ENCODE results near the gene ACAT1. TPM values are rescaled to one million over a fixed set of nuclear protein-coding genes. Genes with fewer than 3 reads are reported as not detected.

ACAT1 gene
- polyA plus RNA-seq, 1 donor (not counting 4 experiments of a cell fraction or from before 2014, with no cell fraction given), result 106 TPM

- TF ChIP-seq CTCF (optimal IDR thresholded peaks at IDR 0.05 in 1 of 3, IDR thresholded peaks at IDR 0.05 in 1 of 3, conservative IDR thresholded peaks at IDR 0.05 in 1 of 3; ENCODE audit: extremely low read depth in 1 of 3, insufficient read depth in 2 of 3, low read length in 3 of 3) (no peak), EZH2 (IDR thresholded peaks at IDR 0.05; ENCODE audit: low read length) (no peak)
- Histone ChIP-seq H3K9me1 (ENCODE audit: control insufficient read depth, extremely low read depth, insufficient read depth, low read length) (no peaks in the 10 kb centered on the region), H3K27ac (ENCODE audit: control insufficient read depth, insufficient read depth, low read length) (no peak overlapping the region), H3K36me3 (ENCODE audit: control insufficient read depth in 2 of 2, extremely low read depth in 1 of 2, insufficient read depth in 2 of 2, low read length in 2 of 2) (peaks cover 9 to 10% of the 10 kb centered on the region in 2 experiments), H3K9me3 (ENCODE audit: control insufficient read depth, low read depth, low read length) (no peaks in the 10 kb centered on the region), H3K9ac (ENCODE audit: control insufficient read depth, extremely low read depth, insufficient read depth, low read length) (no peak overlapping the region), H3K4me1 (ENCODE audit: control insufficient read depth, extremely low read depth, insufficient read depth, low read length) (no peaks in the 10 kb centered on the region), H3K4me2 (ENCODE audit: control insufficient read depth, extremely low read depth, insufficient read depth, low read depth, low read length) (no peak overlapping the region), H3K27me3 (ENCODE audit: control insufficient read depth, extremely low read depth, insufficient read depth, low read length) (no peaks in the 10 kb centered on the region), H3K79me2 (ENCODE audit: control insufficient read depth, insufficient read depth, low read length) (no peaks in the 10 kb centered on the region), H2AFZ (ENCODE audit: control insufficient read depth, low read length) (no peak overlapping the region), H4K20me1 (ENCODE audit: control insufficient read depth, extremely low read depth, insufficient read depth, low read length) (no peaks in the 10 kb centered on the region), H3K4me3 (ENCODE audit: control insufficient read depth in 2 of 3, extremely low read depth in 1 of 3, insufficient read depth in 2 of 3, low read depth in 1 of 3, low read length in 3 of 3) (no peak overlapping the region)
- dilution Hi-C loops (cut with MboI; ENCODE audit: extremely low pct_ligation_motif_present, low sequenced_read_pairs), result no loop called here
- FAIRE-seq, result no peak
- no peak for DNase-seq (ENCODE audit: low read depth, low spot score)
Measured at GRCh38 chr11:108101090-108101775, 20.1 kb upstream of the ACAT1 start.

GRCh38 chr11:108111126-108111525, 10.2 kb upstream of the ACAT1 start:
- Histone ChIP-seq H3K79me2 (ENCODE audit: control insufficient read depth, insufficient read depth, low read length) (no peaks in the 10 kb centered on the region), H3K4me3 (ENCODE audit: control insufficient read depth in 2 of 3, extremely low read depth in 1 of 3, insufficient read depth in 2 of 3, low read depth in 1 of 3, low read length in 3 of 3) (no peak overlapping the region), H3K4me1 (ENCODE audit: control insufficient read depth, extremely low read depth, insufficient read depth, low read length) (no peaks in the 10 kb centered on the region), H3K9me3 (ENCODE audit: control insufficient read depth, low read depth, low read length) (no peaks in the 10 kb centered on the region), H3K9me1 (ENCODE audit: control insufficient read depth, extremely low read depth, insufficient read depth, low read length) (no peaks in the 10 kb centered on the region), H2AFZ (ENCODE audit: control insufficient read depth, low read length) (no peak overlapping the region), H3K4me2 (ENCODE audit: control insufficient read depth, extremely low read depth, insufficient read depth, low read depth, low read length) (no peak overlapping the region), H4K20me1 (ENCODE audit: control insufficient read depth, extremely low read depth, insufficient read depth, low read length) (no peaks in the 10 kb centered on the region), H3K27ac (ENCODE audit: control insufficient read depth, insufficient read depth, low read length) (no peak overlapping the region), H3K9ac (ENCODE audit: control insufficient read depth, extremely low read depth, insufficient read depth, low read length) (no peak overlapping the region), H3K27me3 (ENCODE audit: control insufficient read depth, extremely low read depth, insufficient read depth, low read length) (no peaks in the 10 kb centered on the region), H3K36me3 (ENCODE audit: control insufficient read depth in 2 of 2, extremely low read depth in 1 of 2, insufficient read depth in 2 of 2, low read length in 2 of 2) (no peaks in the 10 kb centered on the region)
- FAIRE-seq, result no peak
- no peak for TF ChIP-seq CTCF (optimal IDR thresholded peaks at IDR 0.05 in 1 of 3, IDR thresholded peaks at IDR 0.05 in 1 of 3, conservative IDR thresholded peaks at IDR 0.05 in 1 of 3; ENCODE audit: extremely low read depth in 1 of 3, insufficient read depth in 2 of 3, low read length in 3 of 3)
- no peak for TF ChIP-seq EZH2 (IDR thresholded peaks at IDR 0.05; ENCODE audit: low read length)
- dilution Hi-C loops (cut with MboI; ENCODE audit: extremely low pct_ligation_motif_present, low sequenced_read_pairs), result no loop called here
- no peak for DNase-seq (ENCODE audit: low read depth, low spot score)
